HG02623 (cell line): ENCODE measurements around the gene SFI1.
"Not testable (repeated sequence)": the region's sequence is repeated elsewhere in the genome, so short reads cannot be mapped to it uniquely, and the experiment has no call there.

Source experiments
- ATAC-seq: cut with Tn5 transposase; IDR thresholded peaks from one replicate; pipeline ENCODE4 v1.9.1; 2021; ENCODE audit warnings: moderate library complexity; ENCODE audit not compliant: unreplicated experiment

The SFI1 gene

GRCh38 chr22:31544481-31545480, 48.4 kb downstream of the SFI1 start:
- ATAC-seq, result no peak

GRCh38 chr22:31550871-31551370, 54.6 kb downstream of the SFI1 start:
- ATAC-seq, result no peak

GRCh38 chr22:31556627-31557203, 60.4 kb downstream of the SFI1 start:
- ATAC-seq, result no peak

GRCh38 chr22:31558546-31558945, 62.2 kb downstream of the SFI1 start:
- ATAC-seq, result not testable (repeated sequence)

GRCh38 chr22:31561238-31561887, 65.0 kb downstream of the SFI1 start:
- ATAC-seq, result no peak

GRCh38 chr22:31561970-31562369, 65.6 kb downstream of the SFI1 start:
- no peak for ATAC-seq

- ATAC-seq, result no peak
Observed at GRCh38 chr22:31566484-31566883, 70.1 kb downstream of the SFI1 start.

GRCh38 chr22:31567196-31567595, 70.9 kb downstream of the SFI1 start:
- no peak for ATAC-seq

GRCh38 chr22:31567702-31568101, 71.4 kb downstream of the SFI1 start:
- ATAC-seq, result no peak

- ATAC-seq, result no peak
Observed at GRCh38 chr22:31569126-31569525, 72.8 kb downstream of the SFI1 start.

- no peak for ATAC-seq
Observed at GRCh38 chr22:31572939-31573338, 76.6 kb downstream of the SFI1 start.

- ATAC-seq, result no peak
Observed at GRCh38 chr22:31574055-31574670, 77.8 kb downstream of the SFI1 start.

- ATAC-seq, result no peak
Observed at GRCh38 chr22:31575190-31575589, 78.9 kb downstream of the SFI1 start.

- ATAC-seq, result no peak
Observed at GRCh38 chr22:31577711-31578110, 81.4 kb downstream of the SFI1 start.

GRCh38 chr22:31578171-31578570, 81.8 kb downstream of the SFI1 start:
- ATAC-seq, result no peak

- ATAC-seq, result no peak
Observed at GRCh38 chr22:31579835-31580242, 83.5 kb downstream of the SFI1 start.

- ATAC-seq, result no peak
Observed at GRCh38 chr22:31583861-31584485, 87.6 kb downstream of the SFI1 start.

- no peak for ATAC-seq
Observed at GRCh38 chr22:31584804-31585160, 88.4 kb downstream of the SFI1 start.

GRCh38 chr22:31585161-31585859, 89.0 kb downstream of the SFI1 start:
- no peak for ATAC-seq
